ENCODE measurements around the gene FAM120A.

The FAM120A gene

DNA sequence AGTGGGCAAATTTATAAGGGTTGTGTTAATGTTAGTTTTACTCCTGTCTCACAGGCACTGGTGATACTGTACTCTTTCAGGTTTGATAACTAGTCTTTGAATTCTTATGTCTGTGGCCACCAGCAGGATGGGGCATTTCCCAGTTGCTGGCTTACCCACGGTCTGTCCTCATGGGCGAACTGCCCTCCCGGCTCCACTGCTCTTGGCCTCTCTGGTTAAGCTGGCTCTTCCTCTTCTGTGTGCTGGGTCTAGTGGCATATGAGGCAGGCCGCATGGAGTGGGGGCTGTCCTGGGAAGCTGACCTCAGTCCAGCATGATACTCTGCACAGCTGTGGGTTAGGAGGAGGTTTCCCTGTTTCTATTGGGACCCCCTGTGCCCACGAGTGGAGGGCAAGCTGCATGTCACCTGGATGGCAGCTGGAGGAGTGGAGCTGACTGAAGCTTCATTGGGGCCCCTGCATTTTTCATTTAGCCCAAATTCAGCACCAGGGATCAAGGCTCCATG, 144.4 kb downstream of the FAM120A start:
- no peak for DNase-seq (ENCODE audit: low read depth)

- DNase-seq (ENCODE audit: low read depth) = no peak
Observed at GRCh38 chr9:93596399-93596798, 144.9 kb downstream of the FAM120A start.

- DNase-seq (ENCODE audit: low read depth) = no peak
Observed at GRCh38 chr9:93597142-93597706, 145.7 kb downstream of the FAM120A start.

GRCh38 chr9:93597871-93598646, 146.6 kb downstream of the FAM120A start:
- DNase-seq (ENCODE audit: low read depth) = no peak

GRCh38 chr9:93598647-93599241, 147.3 kb downstream of the FAM120A start:
- DNase-seq (ENCODE audit: low read depth) = no peak

DNA sequence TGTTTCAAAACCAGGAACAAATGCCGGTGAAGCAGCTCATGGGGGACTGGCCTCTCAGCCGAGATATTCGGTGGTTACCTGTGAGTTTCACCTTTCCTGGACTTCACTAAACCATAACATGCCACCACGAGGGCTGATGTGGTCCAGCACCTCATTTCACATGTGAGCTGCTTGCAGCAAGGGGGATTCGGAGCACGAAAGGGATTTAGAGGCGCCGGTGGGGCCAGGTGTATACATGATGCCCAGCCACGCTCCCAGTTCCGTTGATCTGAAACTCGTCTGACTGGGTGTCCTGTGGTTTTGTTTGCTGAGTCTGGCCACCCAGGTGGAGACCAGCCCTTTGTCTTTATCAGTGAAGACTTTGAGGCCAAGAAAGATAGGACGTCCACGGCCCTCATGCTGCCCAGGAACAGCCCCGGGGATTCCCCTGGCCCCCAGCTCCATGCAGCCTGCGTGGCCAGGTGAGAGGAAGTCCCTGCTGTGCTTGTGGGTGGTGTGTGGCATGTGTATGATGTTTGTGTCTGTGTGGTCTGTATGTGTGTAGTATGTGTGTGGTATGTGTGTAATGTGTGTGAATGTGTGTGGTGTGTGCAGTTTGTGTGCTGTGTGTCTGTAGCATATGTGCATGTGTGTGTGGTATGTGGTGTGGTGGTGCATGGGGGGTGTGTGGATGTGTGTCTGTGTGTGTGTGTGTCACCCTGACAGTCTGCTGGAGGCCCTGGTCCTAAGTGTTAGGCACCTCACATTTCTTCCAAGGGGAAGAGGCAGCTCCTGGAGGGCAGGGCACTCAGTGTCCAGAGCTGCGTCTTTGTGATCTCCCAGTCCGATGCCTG, 148.3 kb downstream of the FAM120A start:
- DNase-seq (ENCODE audit: low read depth) = no peak

- DNase-seq (ENCODE audit: low read depth) = no peak
Observed at GRCh38 chr9:93600504-93600903, 149.0 kb downstream of the FAM120A start.

GRCh38 chr9:93601063-93601462, 149.6 kb downstream of the FAM120A start:
- no peak for DNase-seq (ENCODE audit: low read depth)

DNA sequence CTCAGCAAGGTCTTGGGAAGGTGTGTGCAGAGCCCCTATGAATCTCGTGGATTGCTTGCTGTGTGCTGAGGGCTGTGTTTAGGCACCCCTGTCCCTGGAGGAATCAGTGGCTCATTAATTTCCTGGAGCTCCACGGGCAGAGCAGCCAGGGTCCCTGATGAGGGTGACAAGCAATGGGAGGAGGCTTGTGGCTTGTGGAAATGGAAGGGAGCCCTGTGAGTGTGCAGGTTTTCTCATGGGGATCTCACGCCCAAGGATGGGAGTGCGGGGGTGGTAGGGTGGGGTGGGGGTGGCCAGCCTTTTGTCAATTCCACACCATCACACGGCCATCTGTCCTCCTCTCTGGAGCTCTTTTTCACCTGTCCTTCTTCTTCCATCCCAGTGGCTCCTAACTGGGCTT, 150.2 kb downstream of the FAM120A start:
- DNase-seq (ENCODE audit: low read depth) = no peak

- DNase-seq (ENCODE audit: low read depth) = no peak
Observed at GRCh38 chr9:93603011-93603410, 151.5 kb downstream of the FAM120A start.

DNA sequence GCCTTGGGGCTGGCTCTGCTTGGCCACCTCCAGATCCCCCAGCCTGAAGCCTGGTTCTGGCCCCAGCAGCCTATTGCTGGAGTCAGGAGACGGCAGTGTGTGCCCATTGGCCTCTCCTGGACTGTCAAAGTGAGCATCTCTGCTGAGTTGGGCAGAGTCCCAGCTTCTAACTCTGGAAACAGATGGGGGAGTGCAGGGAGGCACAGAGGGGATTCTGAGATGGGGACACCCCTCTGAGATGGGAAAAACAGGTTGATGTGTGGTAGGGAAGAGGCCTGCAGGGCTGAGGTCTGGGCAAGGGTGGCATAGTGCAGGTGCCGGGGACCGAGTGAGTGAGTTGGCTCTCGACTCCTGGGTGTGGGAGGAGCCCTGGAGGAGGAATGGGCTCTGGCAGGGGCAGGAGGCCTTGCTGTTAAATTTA, 152.4 kb downstream of the FAM120A start:
- no peak for DNase-seq (ENCODE audit: low read depth)

- no peak for DNase-seq (ENCODE audit: low read depth)
Observed at GRCh38 chr9:93606187-93606586, 154.7 kb downstream of the FAM120A start.

DNA sequence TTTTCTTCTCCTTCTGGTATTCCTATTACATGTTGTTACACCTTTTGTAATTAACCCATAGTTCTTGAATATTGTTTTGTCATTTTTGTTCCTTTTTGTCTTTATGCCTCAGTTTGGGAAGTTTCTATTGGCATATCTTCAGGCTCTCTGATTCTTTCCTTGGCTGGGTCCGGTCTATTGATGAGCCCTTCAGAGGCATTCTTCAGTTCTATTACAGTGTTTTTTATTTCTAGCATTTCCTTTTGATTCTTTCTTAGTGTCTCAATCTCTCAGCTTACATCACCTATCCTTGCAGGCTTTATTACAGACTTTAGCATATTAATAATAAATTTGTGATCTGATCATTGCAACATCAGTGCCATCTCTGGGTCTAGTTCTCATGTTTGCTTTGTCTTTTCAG, 158.7 kb downstream of the FAM120A start:
- DNase-seq (ENCODE audit: low read depth) = no peak

- DNase-seq (ENCODE audit: low read depth) = no peak
Observed at GRCh38 chr9:93612052-93612795, 160.7 kb downstream of the FAM120A start.

DNA sequence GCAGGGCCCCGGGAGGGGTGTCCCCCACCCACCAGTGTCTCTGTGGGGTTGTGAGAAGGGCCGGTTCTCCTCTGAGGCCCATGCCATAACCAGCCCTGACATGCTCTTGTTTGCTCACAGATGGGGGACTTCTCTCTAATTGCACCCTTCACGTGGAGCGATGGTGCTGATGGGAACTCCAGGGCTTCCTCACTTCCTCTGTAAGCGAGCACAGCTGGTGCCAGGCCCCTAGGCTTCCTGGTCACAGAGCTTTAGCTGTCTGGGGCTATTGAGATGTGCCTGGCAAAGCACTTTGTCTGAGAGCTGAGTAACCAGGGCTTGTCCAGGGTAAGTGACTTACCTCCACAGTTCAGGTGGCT, 161.3 kb downstream of the FAM120A start:
- no peak for DNase-seq (ENCODE audit: low read depth)

DNA sequence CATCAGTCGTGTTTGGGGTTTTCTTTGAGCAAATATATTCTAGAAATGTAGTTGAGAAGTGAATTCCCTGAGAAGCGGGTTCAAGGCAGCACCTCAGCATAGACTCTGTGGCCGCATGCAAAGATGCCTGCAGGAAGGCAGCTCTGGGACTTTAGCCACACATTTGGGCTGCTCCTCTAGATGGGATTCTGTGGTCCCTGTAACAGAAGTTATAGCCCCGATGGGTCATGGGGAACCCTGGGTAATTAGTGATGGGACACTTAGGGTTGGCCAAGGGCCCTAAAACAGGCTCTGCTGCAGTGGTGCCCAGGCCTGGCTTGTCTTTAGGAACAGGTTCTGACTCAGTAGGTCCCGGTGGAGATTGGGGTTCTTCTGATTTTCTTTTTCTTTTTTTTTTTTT, 161.7 kb downstream of the FAM120A start:
- DNase-seq (ENCODE audit: low read depth) = no peak

DNA sequence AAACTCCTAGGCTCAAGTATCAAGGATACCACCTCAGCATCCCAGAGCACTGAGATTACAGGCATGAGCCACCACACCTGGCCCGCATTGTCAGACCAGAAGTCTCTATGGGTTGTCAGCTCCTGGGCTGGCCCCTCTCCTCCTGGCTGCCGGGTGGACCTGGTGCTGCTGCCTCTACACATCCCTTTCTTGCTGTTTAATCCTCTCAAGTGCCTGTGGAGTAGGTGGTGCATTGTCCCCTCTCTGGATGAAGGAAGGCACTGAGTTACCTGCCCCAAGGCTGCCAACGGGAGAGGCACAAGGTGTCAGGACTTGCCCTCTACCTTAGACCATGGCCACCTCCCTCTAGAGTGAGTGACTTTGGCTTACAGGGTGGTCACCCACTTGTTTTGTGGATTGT, 162.3 kb downstream of the FAM120A start:
- no peak for DNase-seq (ENCODE audit: low read depth)

GRCh38 chr9:93614830-93615468, 163.5 kb downstream of the FAM120A start:
- no peak for DNase-seq (ENCODE audit: low read depth)

Measured in activated T-helper 9 cell treated with anti-CD3 and anti-CD28 coated beads, Interleukin-2, amount 50 U/mL, for 16 hours (primary cell).